HG03378 (cell line): ENCODE data around the gene TDP1.
"Not testable (repeated sequence)": the region's sequence is repeated elsewhere in the genome, so short reads cannot be mapped to it uniquely, and the experiment has no call there.

Experiments used
- ATAC-seq: cut with Tn5 transposase; IDR thresholded peaks from one replicate; pipeline ENCODE4 v1.9.1; 2021; ENCODE audit warnings: mild to moderate bottlenecking, moderate library complexity; ENCODE audit not compliant: unreplicated experiment

TDP1 gene

GRCh38 chr14:90042496-90043252 is 86.9 kb downstream of the TDP1 start:
- no peak for ATAC-seq

GRCh38 chr14:90045616-90046015 is 89.9 kb downstream of the TDP1 start:
- no peak for ATAC-seq

GRCh38 chr14:90049390-90049789 is 93.7 kb downstream of the TDP1 start:
- ATAC-seq = no peak

GRCh38 chr14:90050271-90050670 is 94.5 kb downstream of the TDP1 start:
- no peak for ATAC-seq

- no peak for ATAC-seq
These were observed 97.3 kb downstream of the TDP1 start for GRCh38 chr14:90053044-90053443.

- no peak for ATAC-seq
These were observed 99.1 kb downstream of the TDP1 start for GRCh38 chr14:90054803-90055202.

- ATAC-seq = no peak
These were observed 101.1 kb downstream of the TDP1 start for GRCh38 chr14:90056826-90057225.

GRCh38 chr14:90058876-90059458 is 103.2 kb downstream of the TDP1 start:
- ATAC-seq = no peak

GRCh38 chr14:90060312-90060964 is 104.7 kb downstream of the TDP1 start:
- ATAC-seq = no peak

GRCh38 chr14:90060965-90061684 is 105.4 kb downstream of the TDP1 start:
- ATAC-seq = no peak

GRCh38 chr14:90061685-90062126 is 106.0 kb downstream of the TDP1 start, which contains the start of gene KCNK13:
KCNK13 (plus strand) TSS chr14:90061994; CDS start chr14:90062206, 212 bp downstream.
- no peak for ATAC-seq

GRCh38 chr14:90062127-90062794 is 106.5 kb downstream of the TDP1 start:
- ATAC-seq = no peak

GRCh38 chr14:90062822-90063539 is 107.3 kb downstream of the TDP1 start:
- ATAC-seq = no peak

- ATAC-seq = no peak
These were observed 116.6 kb downstream of the TDP1 start for GRCh38 chr14:90072350-90072749.

GRCh38 chr14:90079576-90079975 is 123.8 kb downstream of the TDP1 start:
- no peak for ATAC-seq

GRCh38 chr14:90087433-90087832 is 131.7 kb downstream of the TDP1 start:
- no peak for ATAC-seq

GRCh38 chr14:90088176-90088575 is 132.4 kb downstream of the TDP1 start:
- ATAC-seq = no peak

GRCh38 chr14:90089486-90089885 is 133.8 kb downstream of the TDP1 start:
- not testable (repeated sequence) for ATAC-seq

- no peak for ATAC-seq
These were observed 135.7 kb downstream of the TDP1 start for GRCh38 chr14:90091393-90091792.

- ATAC-seq = no peak
These were observed 138.3 kb downstream of the TDP1 start for GRCh38 chr14:90093942-90094595.
